Measurements from ENCODE around the gene GSN.

DNA sequence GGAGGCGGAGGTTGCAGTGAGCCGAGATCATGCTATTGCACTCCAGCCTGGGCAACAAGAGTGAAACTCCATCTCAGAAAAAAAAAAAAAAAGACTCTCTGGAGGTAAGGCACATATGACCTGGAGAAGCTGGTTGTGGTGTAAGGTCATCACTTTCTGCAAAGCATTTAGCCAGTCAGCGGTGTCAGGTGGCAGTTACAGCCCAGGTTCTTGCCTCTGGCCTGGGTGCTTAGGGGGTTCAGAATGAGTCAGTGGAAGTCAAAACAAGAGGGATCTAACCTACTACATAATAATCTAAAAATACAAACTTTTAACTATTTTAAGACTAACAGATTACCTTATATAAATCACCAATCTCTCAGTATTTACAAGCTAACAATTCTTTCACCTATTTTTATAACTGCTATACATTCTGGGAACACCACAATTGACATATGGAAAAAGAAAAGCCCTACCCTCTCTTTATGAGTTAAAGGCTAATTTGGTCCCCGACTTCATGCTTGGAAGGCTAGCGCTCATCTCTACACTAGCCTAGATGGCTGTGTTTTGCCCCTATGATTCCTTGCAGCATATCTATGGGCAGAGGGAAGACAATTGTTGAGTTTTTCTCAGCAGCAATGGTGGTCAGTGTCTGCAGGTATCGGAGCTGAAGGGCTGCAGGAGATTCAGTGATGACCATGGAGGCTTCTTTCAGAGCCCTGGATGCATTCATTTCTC, 72.9 kb downstream of the GSN start:
- TF ChIP-seq POLR2AphosphoS5 (IDR thresholded peaks at IDR 0.05) (no peak), POLR2A (IDR thresholded peaks at IDR 0.05) (no peak)
